ENCODE measurements around the gene SLITRK4.

DNA sequence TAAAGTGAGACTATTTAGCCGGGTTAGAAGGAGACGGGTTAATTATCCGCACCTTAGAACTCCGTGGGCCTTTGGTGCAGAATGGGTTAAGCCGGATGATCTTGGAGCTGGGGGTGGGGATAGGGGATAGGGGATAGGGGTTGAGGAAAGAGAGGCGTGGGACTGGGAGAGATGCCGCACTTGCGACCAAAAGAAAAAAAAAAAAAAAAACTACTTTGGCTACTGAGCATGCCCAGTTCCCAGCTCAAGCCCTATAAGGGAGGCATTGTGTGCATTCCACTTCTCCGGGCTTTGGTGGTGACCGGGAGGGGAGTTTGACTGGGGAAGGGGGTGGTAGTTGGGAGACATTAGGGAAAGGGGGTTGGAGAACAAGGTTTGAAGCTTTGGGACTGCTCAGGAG, at the start of gene SLITRK4:
- TF ChIP-seq, protein P1, sequence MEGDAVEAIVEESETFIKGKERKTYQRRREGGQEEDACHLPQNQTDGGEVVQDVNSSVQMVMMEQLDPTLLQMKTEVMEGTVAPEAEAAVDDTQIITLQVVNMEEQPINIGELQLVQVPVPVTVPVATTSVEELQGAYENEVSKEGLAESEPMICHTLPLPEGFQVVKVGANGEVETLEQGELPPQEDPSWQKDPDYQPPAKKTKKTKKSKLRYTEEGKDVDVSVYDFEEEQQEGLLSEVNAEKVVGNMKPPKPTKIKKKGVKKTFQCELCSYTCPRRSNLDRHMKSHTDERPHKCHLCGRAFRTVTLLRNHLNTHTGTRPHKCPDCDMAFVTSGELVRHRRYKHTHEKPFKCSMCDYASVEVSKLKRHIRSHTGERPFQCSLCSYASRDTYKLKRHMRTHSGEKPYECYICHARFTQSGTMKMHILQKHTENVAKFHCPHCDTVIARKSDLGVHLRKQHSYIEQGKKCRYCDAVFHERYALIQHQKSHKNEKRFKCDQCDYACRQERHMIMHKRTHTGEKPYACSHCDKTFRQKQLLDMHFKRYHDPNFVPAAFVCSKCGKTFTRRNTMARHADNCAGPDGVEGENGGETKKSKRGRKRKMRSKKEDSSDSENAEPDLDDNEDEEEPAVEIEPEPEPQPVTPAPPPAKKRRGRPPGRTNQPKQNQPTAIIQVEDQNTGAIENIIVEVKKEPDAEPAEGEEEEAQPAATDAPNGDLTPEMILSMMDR (IDR thresholded peaks at IDR 0.05; ENCODE audit: poor library complexity, severe bottlenecking), result no peak
- no peak for TF ChIP-seq TAF1 (IDR thresholded peaks at IDR 0.05; ENCODE audit: low read depth)
